Smooth muscle cell (in vitro differentiated cells): Measurements from ENCODE around the gene GMPR2. TPM values are rescaled to one million over a fixed set of nuclear protein-coding genes. Genes with fewer than 3 reads are reported as not detected.

Experiments
- DNase-seq: peaks from one replicate; lab custom pipeline; 2025; ENCODE audit not compliant: unreplicated experiment; lab: John Stamatoyannopoulos, UW
- H2AFZ ChIP-seq: fragments of 200-600 bp; sonication (generic); 2 replicates; pipeline ENCODE4 v1.6.0; 2016; ENCODE audit warnings: antibody characterized with exemption, low read depth, mild to moderate bottlenecking
- H3F3A ChIP-seq: fragments of 200-600 bp; sonication (generic); 2 replicates; pipeline ENCODE4 v1.6.0; 2017; ENCODE audit warnings: antibody characterized with exemption, low read depth
- H3K27ac ChIP-seq: fragments of 200-600 bp; sonication (generic); 2 replicates; pipeline ENCODE4 v1.5.1; 2016; ENCODE audit warnings: low read depth, mild to moderate bottlenecking
- H3K27me3 ChIP-seq: fragments of 200-600 bp; sonication (generic); 2 replicates; pipeline ENCODE4 v1.6.1; 2016; ENCODE audit warnings: low read depth, mild to moderate bottlenecking
- H3K36me3 ChIP-seq: fragments of 200-600 bp; sonication (generic); 2 replicates; pipeline ENCODE4 v1.5.1; 2016; ENCODE audit warnings: low read depth
- H3K4me1 ChIP-seq: fragments of 200-600 bp; sonication (generic); 2 replicates; pipeline ENCODE4 v1.5.1; 2016; ENCODE audit warnings: low read depth
- H3K4me2 ChIP-seq: fragments of 200-600 bp; sonication (generic); 2 replicates; pipeline ENCODE4 v1.6.0; 2016; ENCODE audit warnings: mild to moderate bottlenecking
- H3K4me3 ChIP-seq: fragments of 200-600 bp; sonication (generic); 2 replicates; pipeline ENCODE4 v1.5.1; 2016; ENCODE audit warnings: mild to moderate bottlenecking
- H3K79me2 ChIP-seq: fragments of 200-600 bp; sonication (generic); 2 replicates; pipeline ENCODE4 v1.6.0; 2016; ENCODE audit warnings: low read depth, mild to moderate bottlenecking
- H3K9ac ChIP-seq: fragments of 200-600 bp; sonication (generic); 2 replicates; pipeline ENCODE4 v1.6.0; 2016; ENCODE audit warnings: low read depth
- H3K9me3 ChIP-seq: fragments of 200-600 bp; sonication (generic); replicated peaks from 2 replicates; pipeline ENCODE4 v1.5.1; 2016; ENCODE audit warnings: low read depth
- H4K20me1 ChIP-seq: fragments of 200-600 bp; sonication (generic); 2 replicates; pipeline ENCODE4 v1.6.0; 2016; ENCODE audit warnings: low read depth
- WGBS: methylation state at CpG from one replicate; pipeline ENCODE4 v1.1.7; 2016; ENCODE audit warnings: low lambda C conversion rate; 5-methylcytosine and 5-hydroxymethylcytosine counted together
- polyA plus RNA-seq: library from polyadenylated mRNA; unstranded; fragments of >200 nt; fragmentation: Nextera tagmentation; extraction: Ambion mirVana; gene quantifications from 2 replicates; pipeline ENCODE4 v1.2.1, GENCODE V29; 2016
- total RNA-seq: library from RNA; depleted of rRNA; stranded (reverse); fragments of >200 nt; gene quantifications from 2 replicates; pipeline ENCODE4 v1.2.3, GENCODE V29; 2014
- TF ChIP-seq, protein P1 (sequence below): fragments of 200-600 bp; sonication (generic); IDR thresholded peaks from 2 replicates; pipeline ENCODE4 v1.5.1; 2017; ENCODE audit warnings: borderline replicate concordance, mild to moderate bottlenecking, antibody characterized with exemption; ENCODE audit not compliant: insufficient read depth, poor library complexity, severe bottlenecking

The GMPR2 gene
- total and polyA plus RNA-seq, 2 experiments from 2014 or later = 43.4 to 65.0 TPM

DNA sequence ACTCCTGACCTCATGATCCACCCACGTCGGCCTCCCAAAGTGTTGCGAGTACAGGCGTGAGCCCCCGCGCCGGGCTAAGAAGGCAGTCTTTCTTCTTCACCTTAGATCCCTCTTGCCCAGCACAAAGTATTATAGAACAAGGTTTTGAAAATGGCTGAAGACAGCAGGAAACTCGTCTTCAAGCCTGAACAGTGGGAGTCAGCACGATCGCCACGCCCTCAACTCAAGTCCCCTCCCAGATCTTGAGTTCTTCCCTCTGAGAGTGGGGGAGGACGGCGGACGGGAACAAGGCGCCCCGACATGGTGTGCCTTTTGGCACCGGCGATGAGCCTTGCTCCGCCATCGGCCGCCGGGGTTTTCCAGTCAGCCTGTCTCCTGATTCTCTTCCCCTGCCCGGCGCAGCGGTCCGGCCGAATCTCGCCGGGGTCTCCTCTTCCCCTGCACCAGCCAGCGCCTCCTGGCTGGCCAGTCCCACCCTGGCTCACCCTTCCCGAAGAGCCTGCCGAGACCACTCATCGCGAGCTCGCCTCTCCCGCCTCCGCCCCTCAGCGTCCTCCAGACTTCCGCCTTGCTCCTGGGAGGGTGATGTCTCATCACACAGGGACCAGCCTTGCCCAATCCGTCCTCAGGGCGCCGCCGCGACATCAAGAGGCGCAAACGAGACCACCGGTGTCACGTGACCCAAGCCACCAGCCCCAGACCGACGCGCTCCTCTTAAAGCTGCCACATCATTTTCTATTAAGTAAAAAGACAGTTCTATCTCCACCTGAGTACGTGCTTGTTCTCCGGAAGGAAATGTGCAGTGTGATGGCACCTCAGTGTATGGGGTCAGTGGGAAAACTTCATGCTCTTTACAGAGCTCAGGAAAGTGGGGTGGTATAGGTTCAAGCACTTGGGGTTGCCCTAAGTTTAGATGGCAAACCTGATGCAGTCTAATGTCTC, 19.5 kb upstream of the GMPR2 start, which contains the start of gene CHMP4A:
CHMP4A (minus strand) TSS at position 565 of the 942 bp plus-strand sequence; CDS start at position 516, 49 bp downstream.
- H2AFZ ChIP-seq = peak within 1 kb of the TSS; percentile 84
- 1% methylated on average over 51 of the region's 53 CpGs for WGBS
- H3K79me2 ChIP-seq = peaks cover 6% of the 10 kb centered on the region
- H3F3A ChIP-seq = peaks cover 4% of the 10 kb centered on the region
- peaks cover 3% of the 10 kb centered on the region for H3K4me1 ChIP-seq
- peak within 1 kb of the TSS; percentile 93 for H3K4me2 ChIP-seq
- peak within 1 kb of the TSS; percentile 96 for H3K9ac ChIP-seq
- peak within 1 kb of the TSS; percentile 56 for H3K4me3 ChIP-seq
- H3K27me3 ChIP-seq = no peaks in the 10 kb centered on the region
- DNase-seq = peak; percentile 88
- peak within 1 kb of the TSS; percentile 99 for H3K27ac ChIP-seq
- no peaks in the 10 kb centered on the region for H3K36me3 ChIP-seq
- no peaks in the 10 kb centered on the region for H4K20me1 ChIP-seq
- H3K9me3 ChIP-seq = no peaks in the 10 kb centered on the region
- TF ChIP-seq, protein P1, sequence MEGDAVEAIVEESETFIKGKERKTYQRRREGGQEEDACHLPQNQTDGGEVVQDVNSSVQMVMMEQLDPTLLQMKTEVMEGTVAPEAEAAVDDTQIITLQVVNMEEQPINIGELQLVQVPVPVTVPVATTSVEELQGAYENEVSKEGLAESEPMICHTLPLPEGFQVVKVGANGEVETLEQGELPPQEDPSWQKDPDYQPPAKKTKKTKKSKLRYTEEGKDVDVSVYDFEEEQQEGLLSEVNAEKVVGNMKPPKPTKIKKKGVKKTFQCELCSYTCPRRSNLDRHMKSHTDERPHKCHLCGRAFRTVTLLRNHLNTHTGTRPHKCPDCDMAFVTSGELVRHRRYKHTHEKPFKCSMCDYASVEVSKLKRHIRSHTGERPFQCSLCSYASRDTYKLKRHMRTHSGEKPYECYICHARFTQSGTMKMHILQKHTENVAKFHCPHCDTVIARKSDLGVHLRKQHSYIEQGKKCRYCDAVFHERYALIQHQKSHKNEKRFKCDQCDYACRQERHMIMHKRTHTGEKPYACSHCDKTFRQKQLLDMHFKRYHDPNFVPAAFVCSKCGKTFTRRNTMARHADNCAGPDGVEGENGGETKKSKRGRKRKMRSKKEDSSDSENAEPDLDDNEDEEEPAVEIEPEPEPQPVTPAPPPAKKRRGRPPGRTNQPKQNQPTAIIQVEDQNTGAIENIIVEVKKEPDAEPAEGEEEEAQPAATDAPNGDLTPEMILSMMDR = no peak

DNA sequence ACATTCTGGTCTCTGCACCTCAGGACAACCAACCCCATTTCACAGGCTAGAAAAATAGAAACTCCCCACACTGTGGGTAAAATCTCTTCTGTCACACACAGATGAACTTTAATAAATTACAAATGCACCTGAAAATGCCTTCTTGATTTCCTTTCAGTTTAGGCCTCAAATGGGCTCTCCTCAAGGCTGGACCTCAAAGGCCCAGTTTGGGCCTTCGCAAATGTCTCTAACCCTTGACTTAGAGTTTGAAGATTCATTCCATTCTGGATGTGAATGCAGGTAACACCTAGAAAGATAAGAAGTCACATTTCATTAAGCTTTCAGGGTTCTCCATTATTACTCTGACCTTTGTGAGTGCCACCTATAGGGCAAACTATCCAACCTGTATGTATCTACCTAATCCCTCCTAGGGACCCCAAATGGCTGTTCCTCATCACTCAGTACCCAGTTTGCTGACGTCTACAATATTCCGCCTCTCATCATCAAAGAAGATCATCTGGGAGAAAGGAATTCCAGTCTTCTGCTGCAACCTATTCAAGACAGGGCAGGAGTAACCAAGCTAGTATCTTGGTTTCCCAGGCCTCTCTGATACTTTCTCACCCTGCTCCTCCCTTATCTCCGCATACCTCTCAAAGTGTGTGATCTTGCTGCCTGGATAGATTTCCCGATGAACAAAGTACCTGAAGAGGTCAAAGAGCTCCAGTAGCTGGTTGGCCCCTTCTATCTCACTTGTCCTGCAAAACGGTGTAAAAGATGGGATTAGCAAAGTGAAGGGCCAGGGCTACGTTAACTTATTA, 18.7 kb upstream of the GMPR2 start:
- TF ChIP-seq, protein P1 = no peak
- no peak for DNase-seq
- Histone ChIP-seq H3K36me3 (no peaks in the 10 kb centered on the region), H3K9me3 (no peaks in the 10 kb centered on the region), H3K79me2 (peaks cover 6% of the 10 kb centered on the region), H3K27me3 (no peaks in the 10 kb centered on the region), H3K4me2 (peak overlapping the region; percentile 93), H3K4me3 (peak overlapping the region; percentile 56), H3K9ac (peak overlapping the region; percentile 73), H4K20me1 (no peaks in the 10 kb centered on the region), H2AFZ (peak overlapping the region; percentile 20), H3K4me1 (peaks cover 3% of the 10 kb centered on the region), H3K27ac (peak overlapping the region; percentile 99), H3F3A (peaks cover 4% of the 10 kb centered on the region)
- 95% methylated on average over 7 of the region's 7 CpGs for WGBS

DNA sequence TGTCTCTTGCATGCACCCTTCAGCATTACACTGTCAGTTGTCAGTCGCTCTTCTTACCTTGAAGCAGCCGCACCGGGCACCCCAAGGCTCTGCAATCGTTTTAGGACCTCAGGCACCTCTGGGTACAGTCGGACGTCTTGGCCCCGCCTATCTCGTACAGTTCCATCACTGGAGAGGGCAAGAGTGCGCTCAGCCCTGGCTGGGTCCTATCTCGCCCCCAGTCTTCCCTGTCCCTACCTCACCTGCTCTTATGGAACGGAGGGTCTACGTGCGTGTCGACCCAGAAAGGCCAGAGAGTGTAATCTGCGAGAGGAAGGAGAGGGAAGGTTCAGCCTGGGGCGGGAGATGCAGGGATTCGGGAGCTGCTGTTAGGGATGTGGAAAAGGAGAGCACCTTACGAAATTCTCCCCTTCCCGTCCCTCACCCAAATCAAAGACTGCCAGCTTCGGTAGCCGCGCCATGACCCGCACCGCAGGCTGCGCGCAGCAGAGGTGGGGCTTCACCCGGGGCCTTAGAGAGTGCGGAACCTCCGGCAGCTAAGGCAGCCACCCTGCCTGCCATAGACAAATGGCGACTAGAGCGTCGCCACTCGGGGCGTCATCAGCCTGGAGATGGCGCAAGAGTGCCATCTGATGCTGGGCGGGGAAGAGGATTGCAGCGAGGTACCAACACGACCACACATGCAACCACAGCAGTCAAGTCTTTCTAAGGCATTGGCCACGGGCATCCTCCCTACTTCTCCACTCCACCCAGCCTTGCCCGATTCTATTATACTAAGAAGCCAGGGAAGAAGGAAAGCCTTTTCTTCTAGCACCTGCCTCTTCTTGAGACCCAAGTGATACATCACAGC, 17.0 kb upstream of the GMPR2 start, which contains the start of gene MDP1:
MDP1 (minus strand) TSS at position 572 of the 850 bp plus-strand sequence; CDS start at position 461, 111 bp downstream.
- peaks cover 4% of the 10 kb centered on the region for H3F3A ChIP-seq
- DNase-seq = peak; percentile 34
- peak within 1 kb of the TSS; percentile 69 for H3K4me3 ChIP-seq
- H3K79me2 ChIP-seq = peaks cover 19% of the 10 kb centered on the region
- H3K27ac ChIP-seq = peak within 1 kb of the TSS; percentile 64
- peak within 1 kb of the TSS; percentile 60 for H2AFZ ChIP-seq
- no peaks in the 10 kb centered on the region for H4K20me1 ChIP-seq
- H3K27me3 ChIP-seq = no peaks in the 10 kb centered on the region
- TF ChIP-seq, protein P1 = peak; percentile 44
- no peaks in the 10 kb centered on the region for H3K9me3 ChIP-seq
- 2% methylated on average over 39 of the region's 40 CpGs for WGBS
- peak within 1 kb of the TSS; percentile 87 for H3K4me2 ChIP-seq
- H3K4me1 ChIP-seq = peaks cover 3% of the 10 kb centered on the region
- H3K36me3 ChIP-seq = no peaks in the 10 kb centered on the region
- peak within 1 kb of the TSS; percentile 72 for H3K9ac ChIP-seq
